Testis (tissue), 2 donors: ENCODE measurements around the gene ELMOD3.
A peak's percentile ranks its signal among the peaks of the same experiment; 100 is the strongest.

ENCODE experiments used
- POLR2A ChIP-seq: fragments of 450-650 bp; IDR thresholded peaks from one replicate; pipeline ENCODE4 v1.6.1; 2017; ENCODE audit warnings: antibody characterized with exemption, mild to moderate bottlenecking, moderate library complexity
- TF ChIP-seq, protein P1 (sequence below), 3 experiments: fragments of 450-650 bp in 2 of 3; fragments of 200-600 bp in 1 of 3; sonication (generic) in 1 of 3; IDR thresholded peaks; one replicate each; pipeline ENCODE4 v1.5.1; 2016 to 2019; ENCODE audit warnings: antibody characterized with exemption in 3 of 3, mild to moderate bottlenecking in 2 of 3, moderate library complexity in 1 of 3

DNA sequence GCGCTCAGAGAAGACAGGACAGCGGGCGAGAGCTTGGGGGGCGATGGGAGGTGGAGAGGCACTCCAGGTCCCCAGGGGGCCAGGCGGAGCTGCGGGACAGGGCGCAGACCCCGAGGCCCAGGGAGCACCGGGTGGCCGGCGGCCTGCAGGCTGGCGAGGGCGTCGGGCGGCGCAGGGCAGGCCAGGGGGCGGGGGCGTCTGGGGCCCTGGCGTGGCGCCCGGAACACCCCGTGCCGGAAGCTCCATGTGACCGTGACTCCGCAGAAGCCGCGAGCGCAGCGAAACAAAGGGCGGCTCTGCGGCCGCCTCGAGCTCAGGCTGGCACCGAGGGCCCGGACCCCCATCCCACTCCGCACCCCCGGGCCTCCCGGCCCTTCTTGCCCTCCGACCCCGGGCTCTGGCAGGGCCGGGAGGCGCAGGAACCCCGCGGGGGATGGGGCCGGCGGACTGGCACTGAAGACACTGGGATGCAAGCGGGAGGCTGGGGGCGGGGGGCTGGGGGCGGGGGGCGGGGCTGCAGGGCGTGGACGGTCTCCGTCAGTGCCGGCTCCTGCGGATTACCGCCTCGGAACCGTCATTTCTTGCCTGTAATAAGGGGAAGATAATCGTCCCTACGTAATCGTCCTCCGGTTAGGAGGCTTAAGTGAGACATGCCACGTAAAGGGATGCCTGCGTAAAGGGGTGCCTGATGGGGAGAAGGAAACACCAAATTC is 83.1 kb downstream of the ELMOD3 start:
- TF ChIP-seq, protein P1, sequence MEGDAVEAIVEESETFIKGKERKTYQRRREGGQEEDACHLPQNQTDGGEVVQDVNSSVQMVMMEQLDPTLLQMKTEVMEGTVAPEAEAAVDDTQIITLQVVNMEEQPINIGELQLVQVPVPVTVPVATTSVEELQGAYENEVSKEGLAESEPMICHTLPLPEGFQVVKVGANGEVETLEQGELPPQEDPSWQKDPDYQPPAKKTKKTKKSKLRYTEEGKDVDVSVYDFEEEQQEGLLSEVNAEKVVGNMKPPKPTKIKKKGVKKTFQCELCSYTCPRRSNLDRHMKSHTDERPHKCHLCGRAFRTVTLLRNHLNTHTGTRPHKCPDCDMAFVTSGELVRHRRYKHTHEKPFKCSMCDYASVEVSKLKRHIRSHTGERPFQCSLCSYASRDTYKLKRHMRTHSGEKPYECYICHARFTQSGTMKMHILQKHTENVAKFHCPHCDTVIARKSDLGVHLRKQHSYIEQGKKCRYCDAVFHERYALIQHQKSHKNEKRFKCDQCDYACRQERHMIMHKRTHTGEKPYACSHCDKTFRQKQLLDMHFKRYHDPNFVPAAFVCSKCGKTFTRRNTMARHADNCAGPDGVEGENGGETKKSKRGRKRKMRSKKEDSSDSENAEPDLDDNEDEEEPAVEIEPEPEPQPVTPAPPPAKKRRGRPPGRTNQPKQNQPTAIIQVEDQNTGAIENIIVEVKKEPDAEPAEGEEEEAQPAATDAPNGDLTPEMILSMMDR (IDR thresholded peaks at IDR 0.05), result peak in 1 of 3 experiments; percentile 5
- TF ChIP-seq POLR2A, result peak; percentile 83
